T-helper 2 cell treated with Interferon-gamma antibody and Interleukin-4, amounts not matched to agents 5 μg/mL and 100 μg/mL, for 36 hours (primary cell): ENCODE measurements around the gene IL4I1.

Experiments
- DNase-seq: peaks from one replicate; pipeline ENCODE4 v3.0.0; 2021; ENCODE audit warnings: low spot score
- H3K27ac Mint-ChIP-seq: one replicate; pipeline ENCODE4 v1.8.0; 2021; ENCODE audit warnings: mild to moderate bottlenecking, mixed read lengths
- H3K27me3 Mint-ChIP-seq: one replicate; pipeline ENCODE4 v1.8.0; 2021; ENCODE audit warnings: low read depth, mixed read lengths
- H3K36me3 Mint-ChIP-seq: one replicate; pipeline ENCODE4 v1.8.0; 2021; ENCODE audit warnings: low read depth, mixed read lengths
- H3K4me1 Mint-ChIP-seq: one replicate; pipeline ENCODE4 v1.8.0; 2021; ENCODE audit warnings: low read depth, mixed read lengths
- H3K4me3 Mint-ChIP-seq: one replicate; pipeline ENCODE4 v1.8.0; 2022; ENCODE audit warnings: mild to moderate bottlenecking, moderate library complexity, mixed read lengths
- H3K9me3 Mint-ChIP-seq: one replicate; pipeline ENCODE4 v1.8.0; 2021; ENCODE audit warnings: mixed read lengths

Gene IL4I1

DNA sequence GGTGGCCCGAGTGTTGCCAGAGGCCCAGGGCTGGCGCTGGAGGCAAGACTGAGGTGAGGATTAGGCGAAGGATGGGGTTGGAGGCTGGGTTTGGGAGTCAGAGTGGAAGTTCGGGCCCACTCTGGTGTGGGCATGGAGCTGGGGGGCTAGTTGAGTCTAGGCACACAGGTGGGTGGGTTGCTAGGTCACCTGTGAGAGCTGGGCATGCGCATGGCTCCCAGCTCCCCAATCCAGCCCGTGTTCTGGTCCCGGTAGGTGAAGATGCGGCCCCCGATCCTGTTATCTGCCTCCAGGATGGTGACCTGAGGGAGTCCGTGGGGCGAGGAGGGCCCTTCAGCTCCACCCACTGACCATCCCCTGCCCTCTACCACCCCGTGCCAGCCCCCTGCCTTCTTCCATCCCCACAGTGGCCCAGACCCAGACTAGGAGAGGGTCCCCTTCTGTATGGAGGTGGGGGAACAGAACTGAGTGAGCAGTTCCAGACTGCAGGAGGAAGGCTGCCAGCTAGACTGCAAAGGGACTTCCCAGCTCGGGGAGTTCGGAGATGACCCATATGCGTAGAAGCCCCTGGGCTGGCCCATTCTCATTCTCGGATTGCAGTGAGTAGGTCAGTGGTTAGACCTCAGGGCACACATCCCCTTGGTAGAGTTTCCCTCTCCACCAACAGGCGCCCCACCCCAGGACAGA, 1.7 kb downstream of the IL4I1 start:
- peaks cover 21% of the 10 kb centered on the region for H3K4me1 Mint-ChIP-seq
- DNase-seq: peak; percentile 55
- H3K4me3 Mint-ChIP-seq: no peak overlapping the region
- H3K27me3 Mint-ChIP-seq: no peaks in the 10 kb centered on the region
- no peaks in the 10 kb centered on the region for H3K36me3 Mint-ChIP-seq
- H3K9me3 Mint-ChIP-seq: no peaks in the 10 kb centered on the region
- no peak overlapping the region for H3K27ac Mint-ChIP-seq

- no peaks in the 10 kb centered on the region for H3K27me3 Mint-ChIP-seq
- no peaks in the 10 kb centered on the region for H3K9me3 Mint-ChIP-seq
- H3K4me1 Mint-ChIP-seq: peaks cover 21% of the 10 kb centered on the region
- no peak overlapping the region for H3K4me3 Mint-ChIP-seq
- H3K36me3 Mint-ChIP-seq: peaks cover 4% of the 10 kb centered on the region
- DNase-seq: no peak
- no peak overlapping the region for H3K27ac Mint-ChIP-seq
These were observed 2.5 kb downstream of the IL4I1 start for GRCh38 chr19:49894011-49894664.

DNA sequence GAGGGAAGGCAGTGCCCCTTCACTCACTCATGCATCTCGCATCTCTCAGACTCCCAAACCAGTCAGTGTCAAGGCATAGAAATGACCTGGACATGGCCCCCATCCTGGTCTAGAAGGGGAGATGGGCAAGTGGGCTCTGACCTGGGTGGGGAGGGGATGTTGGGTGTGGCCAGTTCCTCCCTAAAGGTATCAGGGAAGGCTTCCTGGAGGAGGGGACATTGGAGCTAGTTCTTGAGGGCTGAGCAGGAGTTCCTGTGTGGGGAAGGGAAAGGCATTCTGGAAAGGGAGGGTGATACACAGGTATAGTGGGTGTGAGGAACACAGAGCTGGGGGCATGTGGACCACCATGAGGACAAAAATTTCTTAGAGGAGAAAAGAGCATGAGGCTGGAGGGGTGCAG, 4.0 kb downstream of the IL4I1 start:
- H3K4me3 Mint-ChIP-seq: no peak overlapping the region
- H3K9me3 Mint-ChIP-seq: no peaks in the 10 kb centered on the region
- DNase-seq: no peak
- peaks cover 7% of the 10 kb centered on the region for H3K36me3 Mint-ChIP-seq
- no peak overlapping the region for H3K27ac Mint-ChIP-seq
- H3K27me3 Mint-ChIP-seq: no peaks in the 10 kb centered on the region
- H3K4me1 Mint-ChIP-seq: peaks cover 18% of the 10 kb centered on the region

- H3K4me3 Mint-ChIP-seq: no peak overlapping the region
- no peak for DNase-seq
These were observed 5.3 kb downstream of the IL4I1 start for GRCh38 chr19:49891393-49891792.

GRCh38 chr19:49890349-49891311, 6.1 kb downstream of the IL4I1 start:
- Mint-ChIP-seq H3K36me3 (peaks cover 7% of the 10 kb centered on the region), H3K4me1 (peaks cover 8% of the 10 kb centered on the region), H3K4me3 (peak overlapping the region; percentile 80), H3K9me3 (no peaks in the 10 kb centered on the region), H3K27me3 (no peaks in the 10 kb centered on the region), H3K27ac (peak overlapping the region; percentile 41)
- DNase-seq: peak; percentile 34

More at GRCh38 chr19:49891393-49891792, 5.3 kb downstream of the IL4I1 start:
- Mint-ChIP-seq H3K36me3 (peaks cover 7% of the 10 kb centered on the region), H3K9me3 (no peaks in the 10 kb centered on the region), H3K27me3 (no peaks in the 10 kb centered on the region), H3K4me1 (peaks cover 8% of the 10 kb centered on the region), H3K27ac (peak overlapping the region; percentile 36)

- no peaks in the 10 kb centered on the region for H3K9me3 Mint-ChIP-seq
- H3K4me3 Mint-ChIP-seq: peak overlapping the region; percentile 80
- DNase-seq: peak; percentile 78
- H3K4me1 Mint-ChIP-seq: peaks cover 4% of the 10 kb centered on the region
- H3K36me3 Mint-ChIP-seq: peaks cover 12% of the 10 kb centered on the region
- peak overlapping the region; percentile 41 for H3K27ac Mint-ChIP-seq
- no peaks in the 10 kb centered on the region for H3K27me3 Mint-ChIP-seq
These were observed 6.9 kb downstream of the IL4I1 start for GRCh38 chr19:49889687-49890348.

GRCh38 chr19:49889038-49889686, 7.5 kb downstream of the IL4I1 start:
- H3K4me3 Mint-ChIP-seq: no peak overlapping the region
- peaks cover 17% of the 10 kb centered on the region for H3K36me3 Mint-ChIP-seq
- DNase-seq: no peak
- H3K4me1 Mint-ChIP-seq: peaks cover 4% of the 10 kb centered on the region
- H3K27ac Mint-ChIP-seq: no peak overlapping the region
- H3K9me3 Mint-ChIP-seq: no peaks in the 10 kb centered on the region
- no peaks in the 10 kb centered on the region for H3K27me3 Mint-ChIP-seq

DNA sequence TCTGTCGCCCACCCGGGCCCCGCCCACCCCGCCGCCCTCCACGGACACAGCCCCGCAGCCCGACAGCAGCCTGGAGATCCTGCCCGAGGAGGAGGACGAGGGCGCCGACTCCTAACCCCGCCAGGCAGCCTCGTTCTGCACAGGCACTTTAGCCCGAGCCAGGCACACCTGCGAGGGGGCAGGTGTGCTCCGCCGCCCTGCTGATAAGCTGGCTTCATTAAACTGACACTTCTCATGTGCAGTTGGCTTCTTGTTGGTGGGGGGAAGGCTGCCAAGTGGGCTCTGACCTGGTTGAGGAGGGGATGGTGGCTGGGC, 8.2 kb downstream of the IL4I1 start:
- Mint-ChIP-seq H3K4me3 (no peak overlapping the region), H3K27ac (no peak overlapping the region), H3K9me3 (no peaks in the 10 kb centered on the region), H3K36me3 (peaks cover 21% of the 10 kb centered on the region), H3K27me3 (no peaks in the 10 kb centered on the region), H3K4me1 (peaks cover 4% of the 10 kb centered on the region)
- no peak for DNase-seq

- Mint-ChIP-seq H3K4me1 (peaks cover 3% of the 10 kb centered on the region), H3K36me3 (peaks cover 26% of the 10 kb centered on the region), H3K4me3 (no peak overlapping the region), H3K27ac (no peak overlapping the region), H3K9me3 (no peaks in the 10 kb centered on the region), H3K27me3 (no peaks in the 10 kb centered on the region)
- DNase-seq: no peak
These were observed 8.8 kb downstream of the IL4I1 start for GRCh38 chr19:49887665-49888509.

DNA sequence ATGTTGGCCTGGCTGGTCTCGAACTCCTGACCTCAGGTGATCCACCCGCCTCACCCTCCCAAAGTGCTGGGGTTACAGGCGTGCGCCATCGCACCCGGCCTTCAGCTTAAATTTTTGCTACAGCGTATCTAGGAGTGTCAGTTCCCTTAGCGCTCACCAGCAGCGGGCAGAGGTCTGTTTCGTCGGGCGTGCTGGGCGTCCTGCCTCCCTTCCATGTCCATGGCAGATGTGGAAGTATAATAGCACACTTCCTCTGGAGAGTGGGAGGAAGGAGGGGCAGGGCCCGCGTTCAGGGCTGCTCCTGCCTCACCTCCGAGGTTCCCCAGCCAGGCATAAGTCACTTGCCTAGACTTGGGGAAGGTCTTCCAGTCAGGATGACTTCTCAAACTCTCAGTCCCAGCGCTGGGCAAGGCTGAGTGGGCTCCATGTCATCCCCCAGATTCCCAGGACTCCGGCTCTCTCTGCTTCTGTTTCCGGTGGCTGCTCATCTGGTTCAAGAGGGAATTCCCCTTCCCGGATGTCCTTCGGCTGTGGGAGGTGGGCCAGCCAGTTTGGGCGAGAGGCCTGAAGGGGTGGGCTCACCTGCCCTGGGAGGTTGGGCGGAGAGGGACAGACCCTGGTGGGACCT, 9.5 kb downstream of the IL4I1 start:
- no peak for DNase-seq
- Mint-ChIP-seq H3K27ac (no peak overlapping the region), H3K27me3 (no peaks in the 10 kb centered on the region), H3K4me1 (peaks cover 3% of the 10 kb centered on the region), H3K36me3 (peaks cover 34% of the 10 kb centered on the region), H3K4me3 (no peak overlapping the region), H3K9me3 (no peaks in the 10 kb centered on the region)

GRCh38 chr19:49884760-49885159, 11.9 kb downstream of the IL4I1 start:
- no peaks in the 10 kb centered on the region for H3K27me3 Mint-ChIP-seq
- no peaks in the 10 kb centered on the region for H3K9me3 Mint-ChIP-seq
- no peaks in the 10 kb centered on the region for H3K4me1 Mint-ChIP-seq
- no peak overlapping the region for H3K4me3 Mint-ChIP-seq
- no peak for DNase-seq
- H3K27ac Mint-ChIP-seq: no peak overlapping the region
- H3K36me3 Mint-ChIP-seq: peaks cover 43% of the 10 kb centered on the region

DNA sequence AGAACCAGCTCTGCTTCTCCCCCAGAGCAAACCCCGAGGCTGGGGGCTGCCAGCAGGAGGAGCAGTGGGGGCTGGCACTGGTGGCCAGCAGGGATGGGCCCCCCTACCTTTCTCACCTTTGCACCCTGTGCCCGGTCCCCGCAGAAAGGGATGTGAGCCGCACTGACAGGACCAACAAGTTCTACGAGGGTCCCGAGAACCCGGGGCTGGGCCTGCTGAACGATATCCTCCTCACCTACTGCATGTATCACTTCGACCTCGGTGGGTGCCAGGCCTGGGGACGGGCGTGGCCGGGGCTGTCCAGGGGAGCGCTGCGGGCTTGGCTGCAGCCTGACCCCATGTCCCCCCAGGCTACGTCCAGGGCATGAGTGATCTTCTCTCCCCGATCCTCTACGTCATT, 12.6 kb downstream of the IL4I1 start:
- no peak overlapping the region for H3K4me3 Mint-ChIP-seq
- H3K36me3 Mint-ChIP-seq: peaks cover 40% of the 10 kb centered on the region
- H3K4me1 Mint-ChIP-seq: peaks cover 1% of the 10 kb centered on the region
- no peaks in the 10 kb centered on the region for H3K9me3 Mint-ChIP-seq
- no peak overlapping the region for H3K27ac Mint-ChIP-seq
- DNase-seq: no peak
- no peaks in the 10 kb centered on the region for H3K27me3 Mint-ChIP-seq
